Gastroesophageal sphincter (tissue), 4 donors: ENCODE data around the gene ZNF177. TPM values are rescaled to one million over a fixed set of nuclear protein-coding genes. Genes with fewer than 3 reads are reported as not detected.

Experiments used
- ATAC-seq: fragments of 150-250 bp; one replicate; pipeline ENCODE4 v1.9.1; 2016; ENCODE audit warnings: mild to moderate bottlenecking, moderate library complexity
- H3K27ac ChIP-seq, 4 donors: fragments of 200-600 bp; sonication (generic) in 3 of 4; 1 replicate in 3 of 4; 2 replicates in 1 of 4; pipeline ENCODE4 v1.5.1; 2016 to 2019
- H3K27me3 ChIP-seq: fragments of 200-600 bp; sonication (generic); one replicate; pipeline ENCODE4 v1.5.1; 2019
- H3K36me3 ChIP-seq, 2 donors: fragments of 200-600 bp; sonication (generic); one replicate each; pipeline ENCODE4 v1.5.1; 2019; ENCODE audit warnings: control low read depth in 1 of 2
- H3K4me1 ChIP-seq, 3 donors: fragments of 200-600 bp; sonication (generic); 1 replicate in 2 of 3; 2 replicates in 1 of 3; pipeline ENCODE4 v1.5.1; 2016 to 2019; ENCODE audit warnings: control low read depth in 2 of 3
- H3K4me3 ChIP-seq, 2 donors: fragments of 200-600 bp; sonication (generic); one replicate each; pipeline ENCODE4 v1.5.1; 2019; ENCODE audit warnings: mild to moderate bottlenecking in 1 of 2, moderate library complexity in 1 of 2
- H3K9me3 ChIP-seq, 3 donors: fragments of 200-600 bp; sonication (generic); one replicate each; pipeline ENCODE4 v1.5.1; 2017 to 2019; ENCODE audit warnings: control low read depth in 2 of 3
- CTCF ChIP-seq, 4 experiments: fragments of 200-600 bp in 2 of 4; fragments of 450-650 bp in 2 of 4; sonication (generic) in 1 of 4; IDR thresholded peaks; one replicate each; pipeline ENCODE4 v1.5.1; 2017 to 2019; ENCODE audit warnings: antibody characterized with exemption in 4 of 4, mild to moderate bottlenecking in 2 of 4, moderate library complexity in 2 of 4
- EP300 ChIP-seq: sonication (generic); formaldehyde crosslinking; IDR thresholded peaks from one replicate; pipeline ENCODE4 v1.6.1; 2017; ENCODE audit warnings: antibody characterized with exemption, mild to moderate bottlenecking
- POLR2A ChIP-seq, 2 donors: fragments of 450-650 bp; IDR thresholded peaks; one replicate each; pipeline ENCODE4 v1.6.1; 2017; ENCODE audit warnings: antibody characterized with exemption in 2 of 2, mild to moderate bottlenecking in 2 of 2, moderate library complexity in 1 of 2
- POLR2AphosphoS5 ChIP-seq: sonication (generic); formaldehyde crosslinking; IDR thresholded peaks from one replicate; pipeline ENCODE4 v1.6.1; 2017; ENCODE audit warnings: antibody characterized with exemption
- WGBS, 2 donors: methylation state at CpG; one replicate each; pipeline ENCODE4 v1.1.5; 2018; ENCODE audit warnings: low coverage in 1 of 2; 5-methylcytosine and 5-hydroxymethylcytosine counted together
- total RNA-seq, 4 donors: library from RNA; depleted of rRNA; stranded (reverse); fragments of >200 nt; gene quantifications; one replicate each; pipeline ENCODE4 v1.1.0, GENCODE V29; 2016

ZNF177 gene
- total RNA-seq, 4 donors from 2014 or later: 2.2 to 7.0 (median 2.6) TPM

GRCh38 chr19:9348253-9348652 is 14.6 kb upstream of the ZNF177 start:
- Histone ChIP-seq H3K27me3 (no peaks in the 10 kb centered on the region), H3K4me3 (no peak overlapping the region), H3K4me1 (no peaks in the 10 kb centered on the region), H3K36me3 (peaks cover 0 to 95% of the 10 kb centered on the region in 2 donors), H3K27ac (no peak overlapping the region), H3K9me3 (peaks cover 9 to 100% (median 11%) of the 10 kb centered on the region in 3 donors)
- TF ChIP-seq EP300: no peak
- no peak for TF ChIP-seq POLR2A (IDR thresholded peaks at IDR 0.05)
- no peak for TF ChIP-seq CTCF (IDR thresholded peaks at IDR 0.05)
- no peak for TF ChIP-seq POLR2AphosphoS5
- WGBS, 2 donors: 90 to 95% methylated on average over 3 of the region's 3 CpGs
- ATAC-seq: no peak

- Histone ChIP-seq H3K4me1 (no peaks in the 10 kb centered on the region), H3K27me3 (no peaks in the 10 kb centered on the region), H3K4me3 (no peak overlapping the region), H3K36me3 (peaks cover 0 to 95% of the 10 kb centered on the region in 2 donors), H3K9me3 (peaks cover 8 to 100% (median 9%) of the 10 kb centered on the region in 3 donors), H3K27ac (no peak overlapping the region)
- TF ChIP-seq EP300 (no peak), POLR2AphosphoS5 (no peak)
- ATAC-seq: no peak
- whole genome bisulfite sequencing, 2 donors: 97 to 98% methylated on average over 7 to 15 of the region's 22 CpGs
Measured at GRCh38 chr19:9348671-9349070, 14.1 kb upstream of the ZNF177 start.

GRCh38 chr19:9352505-9352904 is 10.3 kb upstream of the ZNF177 start:
- Histone ChIP-seq H3K4me1 (no peaks in the 10 kb centered on the region), H3K9me3 (peaks cover 0 to 100% (median 15%) of the 10 kb centered on the region in 3 donors), H3K27ac (no peak overlapping the region), H3K4me3 (no peak overlapping the region), H3K36me3 (peaks cover 0 to 95% of the 10 kb centered on the region in 2 donors), H3K27me3 (no peaks in the 10 kb centered on the region)
- no peak for TF ChIP-seq POLR2A (IDR thresholded peaks at IDR 0.05)
- TF ChIP-seq POLR2AphosphoS5: no peak
- TF ChIP-seq CTCF (IDR thresholded peaks at IDR 0.05): no peak
- TF ChIP-seq EP300: no peak
- no peak for ATAC-seq
- 83 to 100% methylated on average over 2 of the region's 2 CpGs for WGBS, 2 donors

GRCh38 chr19:9353011-9353410 is 9.8 kb upstream of the ZNF177 start:
- no peak overlapping the region for H3K27ac ChIP-seq
- no peaks in the 10 kb centered on the region for H3K4me1 ChIP-seq
- no peak for ATAC-seq
- TF ChIP-seq EP300 (no peak), CTCF (IDR thresholded peaks at IDR 0.05) (no peak), POLR2AphosphoS5 (no peak), POLR2A (IDR thresholded peaks at IDR 0.05) (no peak)
- H3K27me3 ChIP-seq: no peaks in the 10 kb centered on the region
- H3K36me3 ChIP-seq: peaks cover 0 to 96% of the 10 kb centered on the region in 2 donors
- H3K9me3 ChIP-seq: peaks cover 0 to 100% (median 15%) of the 10 kb centered on the region in 3 donors
- no peak overlapping the region for H3K4me3 ChIP-seq

GRCh38 chr19:9354651-9355050 is 8.2 kb upstream of the ZNF177 start:
- Histone ChIP-seq H3K9me3 (peaks cover 0 to 100% (median 14%) of the 10 kb centered on the region in 3 donors), H3K4me3 (no peak overlapping the region), H3K27me3 (no peaks in the 10 kb centered on the region), H3K36me3 (peaks cover 0 to 97% of the 10 kb centered on the region in 2 donors), H3K27ac (no peak overlapping the region), H3K4me1 (no peaks in the 10 kb centered on the region)
- TF ChIP-seq POLR2A (IDR thresholded peaks at IDR 0.05) (no peak), CTCF (IDR thresholded peaks at IDR 0.05) (no peak), EP300 (no peak), POLR2AphosphoS5 (no peak)
- no peak for ATAC-seq
- 90% methylated on average over 2 of the region's 2 CpGs; no CpG with 5 or more reads in 1 of the 2 donors for WGBS, 2 donors
